Activated CD4-positive, alpha-beta T cell treated with anti-CD3 and anti-CD28 coated beads for 4 hours (primary cell): ENCODE data around the gene CABP7.

Experiments used
- DNase-seq, 2 donors: peaks; one replicate each; pipeline ENCODE4 v3.0.0-alpha.2; 2020

Gene CABP7

DNA sequence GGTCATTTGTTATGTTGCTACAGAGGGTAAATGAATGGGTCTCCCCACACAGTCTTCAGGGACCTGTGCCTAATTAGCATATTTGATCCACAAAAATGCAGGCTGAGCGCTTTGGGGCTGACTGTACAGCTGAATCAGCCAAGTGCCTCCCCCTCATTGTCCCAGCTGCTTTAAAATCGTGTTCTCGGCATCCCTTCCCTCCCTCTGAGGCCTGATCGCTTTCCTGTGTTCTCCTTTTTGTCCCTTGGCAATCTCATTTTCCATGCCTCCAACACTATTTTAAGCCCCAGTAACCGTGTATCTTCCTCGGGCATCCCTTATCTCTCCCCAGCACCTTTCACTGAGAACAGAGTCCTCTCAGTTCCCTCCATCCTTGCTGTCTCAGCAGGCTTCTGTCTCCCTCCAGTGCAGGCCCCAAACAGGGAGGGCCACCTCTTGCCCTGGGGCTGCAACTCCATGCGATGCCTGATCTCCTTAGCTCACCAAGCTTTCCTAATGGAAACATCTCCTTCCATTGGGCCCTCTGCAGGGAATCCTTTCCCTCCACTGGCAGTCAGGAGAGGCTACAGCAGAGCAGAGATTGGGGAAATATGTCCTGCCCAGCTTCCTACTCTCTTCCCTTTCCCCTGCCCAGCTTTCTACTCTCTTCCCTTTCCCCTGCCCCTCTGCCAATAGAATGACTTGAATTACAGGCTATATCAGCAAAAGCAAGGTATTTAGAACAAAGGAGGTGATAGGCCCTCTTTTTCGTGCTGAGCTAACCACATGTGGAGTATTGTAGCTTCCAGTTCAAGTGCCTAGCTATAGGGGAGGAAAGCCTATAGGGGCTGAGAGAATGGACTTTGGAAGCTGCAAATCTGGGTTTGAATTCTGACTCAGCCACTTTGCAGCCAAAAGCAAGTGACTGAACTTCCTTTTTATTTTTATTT lies 61.2 kb downstream of the CABP7 start:
- DNase-seq = no peak
